HUES64 (cell line): ENCODE data around the gene CTU2.

Source experiments
- H3K27ac ChIP-seq: 2 replicates; pipeline ENCODE4 v1.7.0; 2013; ENCODE audit warnings: low read depth, low read length, inconsistent platforms
- H3K27me3 ChIP-seq: 2 replicates; pipeline ENCODE4 v1.6.1; 2013; ENCODE audit warnings: mild to moderate bottlenecking, low read length; ENCODE audit not compliant: insufficient read depth
- H3K36me3 ChIP-seq: 2 replicates; pipeline ENCODE4 v1.6.1; 2013; ENCODE audit warnings: mild to moderate bottlenecking, low read length; ENCODE audit not compliant: insufficient read depth
- H3K4me1 ChIP-seq: 2 replicates; pipeline ENCODE4 v1.6.1; 2013; ENCODE audit warnings: mild to moderate bottlenecking, low read length, moderate library complexity; ENCODE audit not compliant: insufficient read depth
- H3K4me3 ChIP-seq: 2 replicates; pipeline ENCODE4 v1.5.1; 2013; ENCODE audit warnings: mild to moderate bottlenecking, low read length, moderate library complexity
- H3K9ac ChIP-seq: 2 replicates; pipeline ENCODE4 v1.6.1; 2013; ENCODE audit warnings: mild to moderate bottlenecking, low read depth, low read length
- H3K9me3 ChIP-seq: 2 replicates; pipeline ENCODE4 v1.6.1; 2013; ENCODE audit warnings: low read depth, low read length; ENCODE audit not compliant: insufficient read depth
- WGBS: fragments of 150-250, 120-280 bp; methylation state at CpG from one replicate; pipeline ENCODE4 v1.1.7; 2013; ENCODE audit warnings: missing lambda C conversion rate; 5-methylcytosine and 5-hydroxymethylcytosine counted together

Gene CTU2

DNA sequence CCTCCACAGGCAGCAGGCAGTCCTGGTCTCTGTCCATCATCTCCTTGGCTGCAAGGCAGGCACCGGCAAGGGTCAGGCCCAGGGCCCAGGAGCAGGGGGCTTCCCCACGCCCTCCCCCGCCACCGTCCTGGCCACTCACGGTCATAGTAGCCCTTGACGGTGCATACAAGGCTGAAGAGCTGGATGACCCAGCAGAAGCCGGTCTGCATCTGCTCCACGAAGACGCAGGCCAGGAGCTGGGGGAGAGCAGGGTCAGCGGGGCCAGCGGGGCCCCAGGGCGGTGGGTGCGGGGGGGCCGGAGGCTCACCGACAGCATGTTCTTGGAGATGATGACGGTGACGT is 20.1 kb downstream of the CTU2 start:
- Histone ChIP-seq H3K4me1 (no peaks in the 10 kb centered on the region), H3K36me3 (peaks cover 22% of the 10 kb centered on the region), H3K9me3 (no peaks in the 10 kb centered on the region), H3K27ac (no peak overlapping the region), H3K27me3 (no peaks in the 10 kb centered on the region), H3K4me3 (no peak overlapping the region), H3K9ac (no peak overlapping the region)
- 95% methylated on average over 16 of the region's 17 CpGs for WGBS

DNA sequence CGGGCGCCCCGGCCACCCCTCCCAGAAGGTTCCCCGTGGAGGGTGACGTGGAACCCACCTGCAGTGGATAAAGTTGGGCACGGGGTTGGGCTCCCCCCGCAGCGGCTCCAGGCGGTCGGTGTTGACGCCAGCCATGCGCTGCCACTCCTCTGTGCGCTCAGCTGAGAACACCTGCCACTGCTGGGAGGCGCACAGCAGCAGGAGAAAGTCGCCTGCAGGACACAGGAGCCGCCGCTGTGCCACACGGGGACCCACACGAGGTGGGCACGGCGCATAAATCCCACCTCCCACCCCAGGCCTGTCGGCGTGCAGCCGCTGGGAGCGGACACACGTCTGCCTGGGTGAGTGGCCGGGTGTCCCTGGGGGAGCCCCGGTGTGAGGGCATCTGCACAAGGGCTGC is 20.7 kb downstream of the CTU2 start:
- no peaks in the 10 kb centered on the region for H3K27me3 ChIP-seq
- H3K27ac ChIP-seq = no peak overlapping the region
- no peaks in the 10 kb centered on the region for H3K9me3 ChIP-seq
- H3K9ac ChIP-seq = no peak overlapping the region
- WGBS = 95% methylated on average over 28 of the region's 28 CpGs
- H3K4me1 ChIP-seq = no peaks in the 10 kb centered on the region
- no peak overlapping the region for H3K4me3 ChIP-seq
- peaks cover 22% of the 10 kb centered on the region for H3K36me3 ChIP-seq

- peaks cover 16% of the 10 kb centered on the region for H3K36me3 ChIP-seq
- H3K27ac ChIP-seq = no peak overlapping the region
Measured at GRCh38 chr16:88727871-88728270, 21.6 kb downstream of the CTU2 start.

DNA sequence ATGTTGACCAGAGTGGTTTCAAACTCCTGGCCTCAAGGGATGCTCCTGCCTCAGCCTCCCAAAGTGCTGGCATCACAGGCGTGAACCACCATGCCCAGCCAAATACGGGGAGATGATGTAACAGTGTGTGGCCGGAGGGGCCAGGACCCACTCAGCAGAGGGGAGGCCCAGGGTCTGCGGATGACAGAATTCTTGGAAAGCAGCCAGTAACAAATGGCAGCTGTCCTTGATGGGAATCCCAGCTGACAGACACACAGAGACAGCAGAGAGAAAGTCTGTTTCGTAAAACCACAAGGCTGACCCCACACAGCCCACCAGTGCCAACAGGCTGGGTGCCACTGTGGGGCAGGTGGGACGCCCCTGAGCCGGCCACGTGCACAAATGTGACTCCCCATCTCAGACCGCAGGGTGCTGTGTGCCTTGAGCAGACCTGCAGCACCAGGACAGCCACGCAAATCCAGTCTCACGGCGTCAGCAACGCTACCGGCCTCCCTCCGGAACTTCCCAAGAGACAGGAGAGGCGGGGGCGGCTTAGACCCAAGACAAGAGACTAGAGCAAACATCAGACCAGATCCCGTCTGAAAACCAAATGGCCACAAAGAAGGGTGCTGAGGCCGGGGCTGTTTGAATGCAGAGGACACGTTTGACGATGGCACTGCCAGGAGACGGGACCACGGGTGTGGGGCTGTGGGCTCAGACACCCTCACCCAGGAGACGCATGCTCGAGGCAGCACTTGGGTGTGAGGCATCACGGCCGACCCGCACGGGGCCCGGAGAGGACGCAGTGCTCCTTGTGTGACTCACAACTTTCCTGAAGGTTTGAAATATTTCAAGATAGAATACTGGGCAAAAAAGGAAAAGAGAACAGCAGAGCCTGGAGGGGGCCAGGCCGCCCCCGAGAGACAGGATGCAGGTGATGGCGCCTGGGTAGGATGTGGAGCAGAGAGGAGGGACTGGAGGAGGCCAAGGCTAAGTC is 24.6 kb downstream of the CTU2 start:
- 91% methylated on average over 34 of the region's 34 CpGs for WGBS
- no peaks in the 10 kb centered on the region for H3K4me1 ChIP-seq
- peaks cover 13% of the 10 kb centered on the region; the same call in 1 of the 2 replicates for H3K36me3 ChIP-seq
- H3K27me3 ChIP-seq = no peaks in the 10 kb centered on the region
- no peak overlapping the region for H3K27ac ChIP-seq
- H3K4me3 ChIP-seq = no peak overlapping the region
- no peaks in the 10 kb centered on the region for H3K9me3 ChIP-seq
- H3K9ac ChIP-seq = no peak overlapping the region

More at GRCh38 chr16:88727871-88728270, 21.6 kb downstream of the CTU2 start:
- no peak overlapping the region for H3K9ac ChIP-seq
- no peaks in the 10 kb centered on the region for H3K9me3 ChIP-seq
- H3K27me3 ChIP-seq = no peaks in the 10 kb centered on the region
- no peak overlapping the region for H3K4me3 ChIP-seq
- WGBS = 72% methylated on average over 20 of the region's 20 CpGs
- H3K4me1 ChIP-seq = no peaks in the 10 kb centered on the region

GRCh38 chr16:88731699-88732098 is 25.4 kb downstream of the CTU2 start:
- Histone ChIP-seq H3K4me1 (no peaks in the 10 kb centered on the region), H3K9ac (no peak overlapping the region), H3K27me3 (no peaks in the 10 kb centered on the region), H3K9me3 (no peaks in the 10 kb centered on the region), H3K4me3 (no peak overlapping the region), H3K36me3 (peaks cover 13% of the 10 kb centered on the region; the same call in 1 of the 2 replicates), H3K27ac (no peak overlapping the region)
- WGBS = 82% methylated on average over 15 of the region's 15 CpGs

- Histone ChIP-seq H3K4me3 (no peak overlapping the region), H3K9me3 (no peaks in the 10 kb centered on the region), H3K27me3 (no peaks in the 10 kb centered on the region), H3K36me3 (peaks cover 9% of the 10 kb centered on the region; the same call in 1 of the 2 replicates), H3K9ac (no peak overlapping the region), H3K4me1 (no peaks in the 10 kb centered on the region), H3K27ac (no peak overlapping the region)
- 88% methylated on average over 30 of the region's 30 CpGs for WGBS
Measured at GRCh38 chr16:88732172-88732960, 26.1 kb downstream of the CTU2 start.

DNA sequence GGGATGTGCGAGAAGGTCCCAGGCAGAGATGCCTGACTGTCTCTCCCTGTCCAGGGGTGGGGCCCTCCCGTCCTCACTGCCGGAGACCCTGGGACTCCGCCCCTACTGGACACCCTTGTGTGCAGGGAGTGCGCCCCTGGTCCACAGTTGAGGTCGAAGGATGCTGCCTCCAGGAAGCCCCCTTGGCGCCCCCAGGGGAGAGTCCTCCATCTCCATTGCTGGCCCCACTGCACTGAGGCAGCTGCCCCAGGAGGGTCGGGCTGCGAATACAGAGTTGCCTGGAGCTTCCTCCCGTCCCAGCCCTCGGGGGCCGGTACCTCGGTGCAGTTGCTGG is 26.6 kb downstream of the CTU2 start:
- Histone ChIP-seq H3K9ac (no peak overlapping the region), H3K36me3 (peaks cover 9% of the 10 kb centered on the region; the same call in 1 of the 2 replicates)
- WGBS = 87% methylated on average over 13 of the region's 13 CpGs

DNA sequence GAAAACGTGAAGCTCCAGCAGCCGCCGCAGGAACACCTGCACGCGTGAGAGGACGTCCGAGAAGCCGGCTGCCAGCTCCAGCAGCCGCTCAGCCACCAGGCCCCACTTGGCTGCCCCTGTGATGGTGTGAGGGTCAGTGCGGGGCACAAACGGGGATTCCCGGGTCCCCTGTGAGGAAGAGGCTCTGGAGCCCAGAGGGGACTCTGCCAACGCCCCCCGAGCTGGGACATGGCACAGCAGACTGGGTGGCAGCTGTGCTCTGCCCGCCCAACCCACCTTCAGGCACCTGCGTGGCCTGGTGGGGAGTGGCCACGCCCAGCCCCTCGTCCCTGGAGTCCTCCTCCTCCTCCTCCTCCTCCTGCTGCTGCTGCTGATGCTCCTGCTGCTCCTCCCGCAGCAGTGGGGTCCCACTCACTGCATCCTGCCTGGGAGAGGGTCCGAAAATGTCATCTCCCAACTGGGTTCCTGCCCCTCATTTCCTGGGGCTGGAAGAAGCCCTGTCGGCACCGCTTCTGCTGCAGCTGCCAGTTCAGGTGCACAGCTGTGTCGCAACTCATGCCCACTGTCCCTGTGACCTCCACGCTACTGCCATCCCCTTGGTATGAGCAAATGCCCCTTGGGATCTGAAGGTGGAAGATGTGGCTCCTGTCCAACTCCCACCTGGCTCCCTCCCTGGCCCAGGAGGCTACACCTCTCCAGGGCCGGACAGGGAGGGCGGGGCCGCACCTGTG is 27.5 kb downstream of the CTU2 start:
- H3K36me3 ChIP-seq = peaks cover 9% of the 10 kb centered on the region; the same call in 1 of the 2 replicates
- WGBS = 92% methylated on average over 27 of the region's 27 CpGs

More for the DNA sequence above, 26.6 kb downstream of the CTU2 start:
- H3K27me3 ChIP-seq = no peaks in the 10 kb centered on the region
- no peak overlapping the region for H3K27ac ChIP-seq
- H3K4me3 ChIP-seq = no peak overlapping the region
- H3K4me1 ChIP-seq = no peaks in the 10 kb centered on the region
- H3K9me3 ChIP-seq = no peaks in the 10 kb centered on the region

GRCh38 chr16:88734361-88734728 is 28.0 kb downstream of the CTU2 start:
- Histone ChIP-seq H3K9me3 (no peaks in the 10 kb centered on the region), H3K27me3 (no peaks in the 10 kb centered on the region), H3K9ac (no peak overlapping the region), H3K36me3 (peaks cover 9% of the 10 kb centered on the region; the same call in 1 of the 2 replicates), H3K27ac (no peak overlapping the region), H3K4me3 (no peak overlapping the region), H3K4me1 (no peaks in the 10 kb centered on the region)
- WGBS = 93% methylated on average over 23 of the region's 23 CpGs

More for the DNA sequence above, 27.5 kb downstream of the CTU2 start:
- Histone ChIP-seq H3K9ac (no peak overlapping the region), H3K27ac (no peak overlapping the region), H3K4me3 (no peak overlapping the region), H3K9me3 (no peaks in the 10 kb centered on the region), H3K4me1 (no peaks in the 10 kb centered on the region), H3K27me3 (no peaks in the 10 kb centered on the region)

GRCh38 chr16:88735121-88735520 is 28.8 kb downstream of the CTU2 start:
- Histone ChIP-seq H3K9me3 (no peaks in the 10 kb centered on the region), H3K27ac (no peak overlapping the region), H3K4me3 (no peak overlapping the region), H3K9ac (no peak overlapping the region), H3K27me3 (no peaks in the 10 kb centered on the region), H3K4me1 (no peaks in the 10 kb centered on the region), H3K36me3 (peaks cover 9% of the 10 kb centered on the region; the same call in 1 of the 2 replicates)
- WGBS = 95% methylated on average over 16 of the region's 16 CpGs
